GM19324 (cell line): ENCODE results near the gene CISD1.
A peak's percentile ranks its signal among the peaks of the same experiment; 100 is the strongest.

Experiments used
- ATAC-seq: cut with Tn5 transposase; IDR thresholded peaks from one replicate; pipeline ENCODE4 v1.9.1; 2021; ENCODE audit warnings: mild to moderate bottlenecking, moderate library complexity; ENCODE audit not compliant: unreplicated experiment, low FRiP score

Gene CISD1

GRCh38 chr10:58304099-58304633, 35.2 kb downstream of the CISD1 start:
- ATAC-seq, result no peak

- no peak for ATAC-seq
Measured at GRCh38 chr10:58305821-58306220, 36.9 kb downstream of the CISD1 start.

DNA sequence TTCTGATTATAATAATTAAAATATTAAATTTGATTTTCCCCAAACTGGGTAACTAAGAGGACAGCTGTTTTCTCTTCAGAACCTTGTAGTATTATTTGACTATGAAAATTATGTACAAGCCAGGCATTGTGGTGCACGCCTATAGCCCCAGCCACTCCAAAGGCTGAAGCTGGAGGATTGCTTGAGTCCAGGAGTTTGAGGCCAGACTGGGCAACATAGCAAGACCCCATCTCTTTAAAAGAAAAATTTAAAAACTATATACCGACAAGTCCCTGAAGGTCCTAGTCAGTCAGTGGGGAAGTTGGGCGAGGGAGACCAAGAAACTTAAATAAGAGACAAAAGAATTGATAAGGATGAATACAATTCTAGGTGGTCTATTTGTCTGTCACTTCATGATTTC, 38.7 kb downstream of the CISD1 start:
- ATAC-seq, result no peak

DNA sequence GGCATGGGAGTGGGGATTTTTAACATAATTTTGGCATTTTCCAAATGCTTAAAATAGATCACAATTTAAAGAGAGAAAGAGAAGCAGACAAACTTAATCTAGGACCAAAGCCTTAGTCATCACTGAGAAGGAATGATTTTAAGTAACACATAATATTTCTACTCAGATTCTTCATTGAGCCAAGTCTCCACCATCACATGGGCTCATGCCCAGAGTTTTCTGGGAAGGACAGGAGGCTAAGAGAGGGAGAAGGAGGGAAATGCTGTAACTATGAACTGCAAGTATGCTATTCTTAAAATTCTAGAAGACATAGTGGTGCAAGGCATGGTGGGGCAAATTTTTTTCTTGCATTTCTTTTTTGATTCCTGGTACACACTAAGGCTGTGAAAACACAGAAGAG, 42.1 kb downstream of the CISD1 start:
- ATAC-seq, result no peak

DNA sequence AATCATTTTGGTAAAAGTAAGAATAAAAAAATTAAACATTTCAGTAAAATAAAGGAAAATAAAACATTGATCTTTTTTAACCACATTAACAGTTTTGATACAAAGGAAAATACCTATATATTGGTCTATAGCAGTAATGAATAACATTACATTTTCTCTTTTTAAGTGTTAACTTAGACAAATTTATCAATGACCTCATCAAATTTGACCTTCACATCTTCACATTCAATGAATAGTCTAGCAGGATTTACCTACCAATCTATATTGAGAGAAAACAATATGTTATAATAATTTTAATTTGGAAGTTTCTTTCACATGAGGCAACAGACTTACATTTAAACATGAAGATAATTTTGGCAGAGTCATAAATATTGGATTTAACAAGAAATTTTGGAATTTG, 47.9 kb downstream of the CISD1 start:
- no peak for ATAC-seq

DNA sequence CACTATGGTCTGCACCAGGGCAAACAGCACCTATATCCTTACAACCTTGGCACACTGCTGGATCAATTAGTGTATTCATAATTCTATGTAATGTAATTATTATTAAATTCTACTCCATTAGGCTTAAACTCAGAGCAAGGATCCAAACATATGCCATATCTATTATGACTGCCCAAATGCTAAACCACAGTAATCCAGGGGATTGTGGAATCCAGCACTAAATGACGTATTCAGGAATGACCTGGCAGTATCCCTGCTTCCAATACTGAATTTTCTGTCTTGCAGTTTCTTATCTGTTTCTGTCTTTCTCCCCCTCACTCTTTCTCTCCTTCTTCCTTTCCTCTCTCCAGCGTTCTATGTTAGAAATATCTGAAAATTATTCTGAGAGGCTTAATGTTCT, 49.4 kb downstream of the CISD1 start:
- no peak for ATAC-seq

- no peak for ATAC-seq
Measured at GRCh38 chr10:58319599-58319998, 50.6 kb downstream of the CISD1 start.

GRCh38 chr10:58320351-58321049, 51.5 kb downstream of the CISD1 start:
- no peak for ATAC-seq

GRCh38 chr10:58322072-58322834, 53.3 kb downstream of the CISD1 start:
- ATAC-seq, result peak; percentile 64

GRCh38 chr10:58322835-58323209, 53.9 kb downstream of the CISD1 start:
- no peak for ATAC-seq

DNA sequence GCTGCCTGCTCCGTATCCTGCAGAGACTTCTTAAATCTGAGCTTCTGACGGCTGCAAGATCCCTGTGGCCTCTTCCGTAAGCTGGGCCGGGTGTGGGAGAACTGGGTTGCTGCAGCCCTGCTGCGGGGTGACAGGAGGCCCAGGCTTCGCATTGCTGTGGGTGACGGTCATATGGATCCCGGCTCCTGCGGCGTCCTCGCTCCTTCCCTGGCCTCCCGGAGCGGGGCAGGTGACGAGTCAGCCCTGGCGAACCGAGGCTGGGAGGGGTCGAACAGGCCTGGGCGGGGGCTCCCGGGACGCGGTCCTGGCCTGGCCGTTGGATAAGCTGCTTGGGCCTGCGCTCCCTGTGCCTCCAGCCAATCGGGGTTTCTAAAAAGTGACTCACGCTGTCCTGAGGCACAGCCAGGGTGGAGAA, 58.0 kb downstream of the CISD1 start:
- ATAC-seq, result no peak

DNA sequence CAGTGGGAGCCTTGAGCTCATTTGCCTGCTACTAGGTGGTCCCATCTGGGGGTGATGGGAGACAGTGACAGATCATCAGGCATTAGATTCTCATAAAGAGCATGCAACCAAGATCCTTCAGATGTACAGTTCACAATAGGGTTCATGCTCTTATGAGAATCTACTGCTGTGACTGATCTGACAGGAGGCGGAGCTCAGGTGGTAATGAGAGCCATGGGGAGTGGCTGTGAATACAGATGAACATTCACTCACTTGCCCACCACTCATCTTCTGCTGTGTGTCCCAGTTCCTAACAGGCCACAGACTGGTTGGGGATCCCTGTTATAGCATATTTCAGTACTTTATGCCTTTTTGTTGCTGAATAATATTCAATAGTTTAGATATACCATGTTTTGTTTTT, 59.3 kb downstream of the CISD1 start:
- ATAC-seq, result no peak

- no peak for ATAC-seq
Measured at GRCh38 chr10:58330431-58330830, 61.5 kb downstream of the CISD1 start.

GRCh38 chr10:58331646-58332045, 62.7 kb downstream of the CISD1 start:
- ATAC-seq, result no peak

DNA sequence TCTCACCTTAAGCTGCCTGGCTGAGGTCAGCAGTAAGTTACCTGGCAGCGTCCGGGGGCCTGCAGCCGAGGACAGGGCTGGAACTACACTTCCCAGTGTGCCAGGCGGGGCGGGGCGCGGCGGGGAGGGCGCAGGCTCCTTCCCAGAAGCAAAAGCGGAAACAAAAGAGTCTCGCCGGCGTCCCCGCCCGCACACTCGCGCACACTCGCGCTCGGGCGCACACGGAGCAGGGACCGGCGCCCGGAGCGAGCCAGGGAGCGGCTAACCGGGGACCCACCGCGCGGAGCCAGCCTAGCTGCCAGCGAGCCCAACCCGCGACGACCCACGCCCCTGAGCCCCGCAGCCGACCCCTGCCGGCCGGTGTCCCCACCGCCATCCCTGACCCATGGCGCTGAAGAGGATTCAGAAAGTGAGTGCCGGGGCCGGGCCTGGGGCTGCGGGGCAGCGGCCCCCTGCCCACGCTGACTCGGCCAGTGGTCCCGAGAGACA, 65.9 kb downstream of the CISD1 start, which contains the start of gene UBE2D1:
UBE2D1 (plus strand) TSS at position 190 of the 489 bp plus-strand sequence; CDS start at position 386, 196 bp downstream.
- ATAC-seq, result peak; percentile 99

DNA sequence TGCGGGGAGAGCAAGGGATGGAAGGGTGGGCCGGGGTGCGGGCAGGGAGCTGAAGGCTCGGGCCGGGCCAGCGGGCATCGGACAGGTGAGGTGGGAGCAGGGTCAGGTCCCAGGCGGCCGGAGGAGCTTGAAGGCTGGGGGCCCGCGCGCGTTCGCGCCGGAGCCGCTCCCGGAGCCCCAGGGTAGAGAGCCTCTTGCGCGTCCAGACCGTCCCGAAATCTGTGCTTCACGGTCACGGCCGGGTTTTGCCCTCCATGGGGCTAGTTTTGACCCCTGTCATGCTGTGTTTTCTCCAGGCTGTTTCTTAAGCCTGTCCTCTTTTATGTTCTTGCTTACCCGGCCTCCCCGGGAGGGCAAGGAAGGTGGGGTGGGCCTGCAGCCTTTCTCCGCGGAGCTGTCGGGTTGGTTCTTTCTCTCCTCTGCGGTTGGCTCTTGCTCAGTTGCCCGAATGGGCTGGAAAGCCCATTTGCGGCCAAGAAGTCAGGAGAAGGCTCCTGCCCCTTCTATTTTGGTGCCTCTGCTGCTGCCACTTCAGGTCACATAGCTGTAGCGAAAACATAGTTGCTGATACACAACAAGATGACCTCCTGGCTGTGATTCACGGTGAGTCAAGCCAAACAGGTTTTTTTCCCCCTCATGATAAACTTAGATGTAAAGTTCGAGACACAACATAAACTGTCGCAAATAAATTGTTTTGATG, 66.5 kb downstream of the CISD1 start:
- ATAC-seq, result peak; percentile 61

- no peak for ATAC-seq
Measured at GRCh38 chr10:58336242-58336641, 67.3 kb downstream of the CISD1 start.
